Hepatocyte (in vitro differentiated cells): Measurements from ENCODE around the gene MFSD2A. TPM values are rescaled to one million over a fixed set of nuclear protein-coding genes. Genes with fewer than 3 reads are reported as not detected.

Experiments used
- DNase-seq: peaks from one replicate; pipeline ENCODE4 v3.0.0-alpha.2; 2016; ENCODE audit warnings: low spot score
- H2AFZ ChIP-seq: fragments of 200-600 bp; sonication (generic); 2 replicates; pipeline ENCODE4 v1.6.0; 2016; ENCODE audit warnings: antibody characterized with exemption, mild to moderate bottlenecking
- H3K27ac ChIP-seq: fragments of 200-600 bp; sonication (generic); 2 replicates; pipeline ENCODE4 v1.5.1; 2016; ENCODE audit warnings: mild to moderate bottlenecking
- H3K27me3 ChIP-seq: fragments of 200-600 bp; sonication (generic); 2 replicates; pipeline ENCODE4 v1.6.1; 2016
- H3K36me3 ChIP-seq: fragments of 200-600 bp; sonication (generic); replicated peaks from 2 replicates; pipeline ENCODE4 v1.5.1; 2016; ENCODE audit warnings: low read depth; ENCODE audit not compliant: insufficient read depth
- H3K4me1 ChIP-seq: fragments of 200-600 bp; sonication (generic); 2 replicates; pipeline ENCODE4 v1.5.1; 2016; ENCODE audit warnings: mild to moderate bottlenecking, moderate library complexity; ENCODE audit not compliant: insufficient read depth
- H3K4me2 ChIP-seq: fragments of 200-600 bp; sonication (generic); 2 replicates; pipeline ENCODE4 v1.6.0; 2016
- H3K4me3 ChIP-seq: fragments of 200-600 bp; sonication (generic); 2 replicates; pipeline ENCODE4 v1.5.1; 2016; ENCODE audit warnings: mild to moderate bottlenecking
- H3K79me2 ChIP-seq: fragments of 200-600 bp; sonication (generic); 2 replicates; pipeline ENCODE4 v1.6.0; 2017; ENCODE audit warnings: mild to moderate bottlenecking
- H3K9me2 ChIP-seq: fragments of 200-600 bp; sonication (generic); replicated peaks from 2 replicates; pipeline ENCODE4 v1.6.0; 2017; ENCODE audit warnings: mild to moderate bottlenecking; ENCODE audit not compliant: insufficient read depth
- H3K9me3 ChIP-seq: fragments of 200-600 bp; sonication (generic); 2 replicates; pipeline ENCODE4 v1.5.1; 2016; ENCODE audit warnings: low read depth, mild to moderate bottlenecking
- H4K20me1 ChIP-seq: fragments of 200-600 bp; sonication (generic); 2 replicates; pipeline ENCODE4 v1.6.0; 2016; ENCODE audit warnings: mild to moderate bottlenecking; ENCODE audit not compliant: insufficient read depth, poor library complexity, severe bottlenecking
- EZH2 ChIP-seq: fragments of 200-600 bp; sonication (generic); IDR thresholded peaks from 2 replicates; pipeline ENCODE4 v1.6.1; 2016; ENCODE audit warnings: antibody characterized with exemption, mild to moderate bottlenecking, borderline replicate concordance
- EZH2phosphoT487 ChIP-seq: fragments of 200-600 bp; sonication (generic); IDR thresholded peaks from one replicate; pipeline ENCODE4 v1.6.1; 2018; ENCODE audit warnings: antibody characterized with exemption, mild to moderate bottlenecking, low read depth, moderate library complexity; ENCODE audit not compliant: unreplicated experiment, severe bottlenecking
- WGBS: methylation state at CpG from one replicate; pipeline ENCODE4 v1.1.6; 2016; ENCODE audit warnings: low lambda C conversion rate; ENCODE audit errors: missing lambda C conversion rate; 5-methylcytosine and 5-hydroxymethylcytosine counted together
- polyA plus RNA-seq: library from polyadenylated mRNA; unstranded; fragments of >200 nt; fragmentation: Nextera tagmentation; extraction: Ambion mirVana; gene quantifications from 2 replicates; pipeline ENCODE4 v1.2.1, GENCODE V29; 2016
- total RNA-seq: library from RNA; depleted of rRNA; stranded (reverse); fragments of >200 nt; gene quantifications from 2 replicates; pipeline ENCODE4 v1.2.3, GENCODE V29; 2014
- TF ChIP-seq, protein P1 (sequence below): fragments of 200-600 bp; sonication (generic); IDR thresholded peaks from 2 replicates; pipeline ENCODE4 v1.5.1; 2016; ENCODE audit warnings: antibody characterized with exemption, mild to moderate bottlenecking; ENCODE audit not compliant: poor library complexity

The MFSD2A gene
- total and polyA plus RNA-seq, 2 experiments from 2014 or later, result 4.8 to 9.8 TPM

DNA sequence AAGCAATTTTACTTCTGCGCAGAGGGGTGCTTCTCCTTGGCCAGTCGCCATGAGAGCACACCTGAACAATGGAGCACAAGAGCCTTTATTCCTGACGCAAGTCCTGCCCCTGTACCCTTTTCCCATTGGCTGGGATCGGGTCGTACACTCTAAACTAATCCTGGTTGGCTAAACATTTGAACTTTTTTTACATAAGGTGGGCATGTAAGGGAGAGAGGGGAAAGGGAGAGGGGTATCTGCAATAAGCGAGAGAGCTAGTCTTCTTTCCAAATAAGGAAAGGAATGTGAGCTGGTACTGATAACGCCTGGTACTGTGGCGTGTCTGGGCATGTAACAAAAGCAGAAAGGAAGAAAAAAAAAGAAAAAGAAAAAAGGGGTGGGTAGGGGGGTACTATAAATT lies 21.8 kb downstream of the MFSD2A start:
- WGBS, result 45% methylated on average over 8 of the region's 8 CpGs
- H4K20me1 ChIP-seq, result no peaks in the 10 kb centered on the region
- no peaks in the 10 kb centered on the region for H3K79me2 ChIP-seq
- no peak overlapping the region for H2AFZ ChIP-seq
- peak overlapping the region; percentile 56 for H3K27ac ChIP-seq
- no peak overlapping the region for H3K4me2 ChIP-seq
- no peaks in the 10 kb centered on the region for H3K36me3 ChIP-seq
- no peaks in the 10 kb centered on the region for H3K9me2 ChIP-seq
- H3K4me1 ChIP-seq, result no peaks in the 10 kb centered on the region
- H3K27me3 ChIP-seq, result no peaks in the 10 kb centered on the region
- no peak for DNase-seq
- H3K4me3 ChIP-seq, result no peak overlapping the region
- TF ChIP-seq, protein P1, sequence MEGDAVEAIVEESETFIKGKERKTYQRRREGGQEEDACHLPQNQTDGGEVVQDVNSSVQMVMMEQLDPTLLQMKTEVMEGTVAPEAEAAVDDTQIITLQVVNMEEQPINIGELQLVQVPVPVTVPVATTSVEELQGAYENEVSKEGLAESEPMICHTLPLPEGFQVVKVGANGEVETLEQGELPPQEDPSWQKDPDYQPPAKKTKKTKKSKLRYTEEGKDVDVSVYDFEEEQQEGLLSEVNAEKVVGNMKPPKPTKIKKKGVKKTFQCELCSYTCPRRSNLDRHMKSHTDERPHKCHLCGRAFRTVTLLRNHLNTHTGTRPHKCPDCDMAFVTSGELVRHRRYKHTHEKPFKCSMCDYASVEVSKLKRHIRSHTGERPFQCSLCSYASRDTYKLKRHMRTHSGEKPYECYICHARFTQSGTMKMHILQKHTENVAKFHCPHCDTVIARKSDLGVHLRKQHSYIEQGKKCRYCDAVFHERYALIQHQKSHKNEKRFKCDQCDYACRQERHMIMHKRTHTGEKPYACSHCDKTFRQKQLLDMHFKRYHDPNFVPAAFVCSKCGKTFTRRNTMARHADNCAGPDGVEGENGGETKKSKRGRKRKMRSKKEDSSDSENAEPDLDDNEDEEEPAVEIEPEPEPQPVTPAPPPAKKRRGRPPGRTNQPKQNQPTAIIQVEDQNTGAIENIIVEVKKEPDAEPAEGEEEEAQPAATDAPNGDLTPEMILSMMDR, result no peak
- no peak for TF ChIP-seq EZH2phosphoT487
- TF ChIP-seq EZH2, result no peak
- no peaks in the 10 kb centered on the region for H3K9me3 ChIP-seq

DNA sequence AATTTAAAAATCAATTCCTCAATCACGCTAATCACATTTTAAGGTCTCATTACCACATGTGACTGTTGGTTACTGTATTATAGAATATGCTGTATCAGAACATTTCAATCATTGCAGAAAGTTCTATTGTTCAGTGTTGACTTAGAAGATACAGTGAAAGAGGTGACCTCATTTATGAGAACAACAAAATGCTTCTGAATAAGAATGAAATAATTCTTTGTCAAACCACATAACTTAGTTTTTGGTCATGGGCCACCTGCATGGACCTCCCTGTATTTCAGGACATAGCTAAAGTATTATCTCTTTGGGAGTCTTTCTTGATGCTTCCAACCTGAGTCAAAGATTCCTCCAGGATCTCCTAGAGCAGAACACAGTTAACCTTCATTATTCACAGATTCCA lies 22.3 kb downstream of the MFSD2A start:
- H3K27me3 ChIP-seq, result no peaks in the 10 kb centered on the region
- no peak for DNase-seq
- peak overlapping the region; percentile 56 for H3K27ac ChIP-seq
- no peaks in the 10 kb centered on the region for H3K9me2 ChIP-seq
- H3K9me3 ChIP-seq, result no peaks in the 10 kb centered on the region
- TF ChIP-seq EZH2phosphoT487, result no peak
- TF ChIP-seq, protein P1, result no peak
- TF ChIP-seq EZH2, result no peak
- no peak overlapping the region for H2AFZ ChIP-seq
- no peaks in the 10 kb centered on the region for H3K79me2 ChIP-seq
- no peaks in the 10 kb centered on the region for H4K20me1 ChIP-seq
- H3K4me2 ChIP-seq, result no peak overlapping the region
- 86% methylated on average over 1 of the region's 1 CpG for WGBS
- H3K4me1 ChIP-seq, result no peaks in the 10 kb centered on the region
- no peak overlapping the region for H3K4me3 ChIP-seq
- no peaks in the 10 kb centered on the region for H3K36me3 ChIP-seq

DNA sequence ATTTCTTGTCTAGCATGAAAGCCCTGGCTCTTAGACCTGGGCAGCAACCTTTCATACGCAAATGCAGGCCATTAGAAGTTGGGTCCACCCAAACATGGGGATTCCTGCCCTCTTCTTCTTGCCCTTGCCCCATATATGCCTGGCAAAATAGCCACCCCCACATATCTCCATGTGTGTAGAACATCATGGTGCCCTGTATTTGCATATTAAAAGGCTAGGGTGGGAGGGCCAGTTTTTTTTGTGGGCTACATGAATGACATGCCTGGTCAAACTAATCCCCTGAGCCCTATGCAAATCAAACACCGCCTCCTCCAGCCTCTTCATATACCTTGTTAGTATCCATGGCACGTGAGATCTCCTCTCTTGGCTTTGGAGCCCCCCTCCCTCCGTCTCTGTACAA lies 24.7 kb downstream of the MFSD2A start:
- H3K9me3 ChIP-seq, result no peaks in the 10 kb centered on the region
- TF ChIP-seq EZH2 (no peak), EZH2phosphoT487 (no peak)
- TF ChIP-seq, protein P1, result no peak
- H3K27ac ChIP-seq, result peak overlapping the region; percentile 88
- H2AFZ ChIP-seq, result no peak overlapping the region
- no peaks in the 10 kb centered on the region for H3K79me2 ChIP-seq
- no peaks in the 10 kb centered on the region for H3K36me3 ChIP-seq
- H3K27me3 ChIP-seq, result no peaks in the 10 kb centered on the region
- H3K4me3 ChIP-seq, result no peak overlapping the region
- no peaks in the 10 kb centered on the region for H3K4me1 ChIP-seq
- WGBS, result 93% methylated on average over 4 of the region's 4 CpGs
- DNase-seq, result no peak
- H3K4me2 ChIP-seq, result no peak overlapping the region
- H4K20me1 ChIP-seq, result no peaks in the 10 kb centered on the region
- no peaks in the 10 kb centered on the region for H3K9me2 ChIP-seq
